ENCODE measurements around the gene LOXL1. TPM values are rescaled to one million over a fixed set of nuclear protein-coding genes. Genes with fewer than 3 reads are reported as not detected.

The LOXL1 gene
- total RNA-seq, 1 experiment from 2014 or later = 249 TPM

GRCh38 chr15:73987250-73987649 is 61.0 kb downstream of the LOXL1 start:
- Histone ChIP-seq H4K20me1 (ENCODE audit: low read length) (no peaks in the 10 kb centered on the region), H3K36me3 (ENCODE audit: low read depth, low read length) (no peaks in the 10 kb centered on the region), H3K9me2 (replicated peaks; ENCODE audit: low read length) (no peaks in the 10 kb centered on the region), H3K4me3 (ENCODE audit: low read length) (no peak overlapping the region), H3K4me2 (ENCODE audit: low read length) (no peak overlapping the region), H3K79me2 (ENCODE audit: low read length) (no peaks in the 10 kb centered on the region), H3F3A (ENCODE audit: low read length, unreplicated experiment) (no peaks in the 10 kb centered on the region), H3K9me3 (ENCODE audit: low read length) (no peaks in the 10 kb centered on the region), H3K4me1 (ENCODE audit: insufficient read depth, low read length) (peaks cover 57% of the 10 kb centered on the region), H2AFZ (ENCODE audit: low read length) (no peak overlapping the region), H3K9ac (ENCODE audit: low read length) (no peak overlapping the region), H3K27ac (ENCODE audit: low read length) (peak overlapping the region; percentile 49), H3K27me3 (ENCODE audit: low read length) (no peaks in the 10 kb centered on the region)
- BruUV-seq (replicated peaks) = no TSS peak
- TF ChIP-seq CTCF (conservative IDR thresholded peaks at IDR 0.05; ENCODE audit: low read depth, low read length) (no peak), EZH2phosphoT487 (IDR thresholded peaks at IDR 0.05; ENCODE audit: borderline replicate concordance, low read length) (no peak), EZH2 (IDR thresholded peaks at IDR 0.05; ENCODE audit: low read length, unreplicated experiment) (no peak)
- intact Hi-C loops (cut with micrococcal nuclease) = no loop called here
- ATAC-seq = no peak
- no peak for DNase-seq
- ChIA-PET CTCF (no interaction called here), POLR2A (ENCODE audit: unreplicated experiment) (no interaction called here)

- ATAC-seq = no peak
- BruUV-seq (replicated peaks) = no TSS peak
- Histone ChIP-seq H3K4me2 (ENCODE audit: low read length) (no peak overlapping the region), H3K36me3 (ENCODE audit: low read depth, low read length) (no peaks in the 10 kb centered on the region), H3K9ac (ENCODE audit: low read length) (no peak overlapping the region), H3K27me3 (ENCODE audit: low read length) (no peaks in the 10 kb centered on the region), H4K20me1 (ENCODE audit: low read length) (no peaks in the 10 kb centered on the region), H3K4me3 (ENCODE audit: low read length) (no peak overlapping the region), H2AFZ (ENCODE audit: low read length) (no peak overlapping the region), H3K9me2 (replicated peaks; ENCODE audit: low read length) (no peaks in the 10 kb centered on the region), H3F3A (ENCODE audit: low read length, unreplicated experiment) (no peaks in the 10 kb centered on the region), H3K27ac (ENCODE audit: low read length) (peak overlapping the region; percentile 49), H3K9me3 (ENCODE audit: low read length) (no peaks in the 10 kb centered on the region), H3K4me1 (ENCODE audit: insufficient read depth, low read length) (peaks cover 56% of the 10 kb centered on the region), H3K79me2 (ENCODE audit: low read length) (no peaks in the 10 kb centered on the region)
- CTCF ChIA-PET = no interaction called here
- DNase-seq = peak; percentile 42
- TF ChIP-seq EZH2 (IDR thresholded peaks at IDR 0.05; ENCODE audit: low read length, unreplicated experiment) (no peak), EZH2phosphoT487 (IDR thresholded peaks at IDR 0.05; ENCODE audit: borderline replicate concordance, low read length) (no peak), CTCF (conservative IDR thresholded peaks at IDR 0.05; ENCODE audit: low read depth, low read length) (no peak)
- POLR2A ChIA-PET (ENCODE audit: unreplicated experiment) = no interaction called here
- intact Hi-C loops (cut with micrococcal nuclease) = no loop called here
These were observed 61.6 kb downstream of the LOXL1 start for GRCh38 chr15:73987681-73988444.

GRCh38 chr15:73988445-73988969 is 62.2 kb downstream of the LOXL1 start:
- ChIA-PET CTCF (no interaction called here), POLR2A (ENCODE audit: unreplicated experiment) (no interaction called here)
- H2AFZ ChIP-seq (ENCODE audit: low read length) = no peak overlapping the region
- no peaks in the 10 kb centered on the region for H4K20me1 ChIP-seq (ENCODE audit: low read length)
- H3K27ac ChIP-seq (ENCODE audit: low read length) = peak overlapping the region; percentile 49
- no peaks in the 10 kb centered on the region for H3K9me2 ChIP-seq (replicated peaks; ENCODE audit: low read length)
- no peaks in the 10 kb centered on the region for H3F3A ChIP-seq (ENCODE audit: low read length, unreplicated experiment)
- H3K4me1 ChIP-seq (ENCODE audit: insufficient read depth, low read length) = peaks cover 50% of the 10 kb centered on the region
- H3K27me3 ChIP-seq (ENCODE audit: low read length) = no peaks in the 10 kb centered on the region
- BruUV-seq (replicated peaks) = no TSS peak
- no peaks in the 10 kb centered on the region for H3K79me2 ChIP-seq (ENCODE audit: low read length)
- no peak overlapping the region for H3K9ac ChIP-seq (ENCODE audit: low read length)
- TF ChIP-seq EZH2 (IDR thresholded peaks at IDR 0.05; ENCODE audit: low read length, unreplicated experiment) (no peak), CTCF (conservative IDR thresholded peaks at IDR 0.05; ENCODE audit: low read depth, low read length) (no peak), EZH2phosphoT487 (IDR thresholded peaks at IDR 0.05; ENCODE audit: borderline replicate concordance, low read length) (no peak)
- H3K36me3 ChIP-seq (ENCODE audit: low read depth, low read length) = no peaks in the 10 kb centered on the region
- ATAC-seq = no peak
- no peak for DNase-seq
- H3K4me3 ChIP-seq (ENCODE audit: low read length) = no peak overlapping the region
- intact Hi-C loops (cut with micrococcal nuclease) = no loop called here
- no peaks in the 10 kb centered on the region for H3K9me3 ChIP-seq (ENCODE audit: low read length)
- peak overlapping the region; percentile 38; the same call in 1 of the 2 replicates for H3K4me2 ChIP-seq (ENCODE audit: low read length)

Measured in PC-3 (cell line).